ENCODE data around the gene ZMIZ1. TPM values are rescaled to one million over a fixed set of nuclear protein-coding genes. Genes with fewer than 3 reads are reported as not detected.

ZMIZ1 gene
- total and polyA plus RNA-seq, 2 experiments from 2014 or later: 9.2 to 30.9 TPM

- no peak for TF ChIP-seq ZNF462 (CRISPR knock-in tag; IDR thresholded peaks at IDR 0.05)
Observed at GRCh38 chr10:79148452-79149344, 79.9 kb downstream of the ZMIZ1 start (continued).

GRCh38 chr10:79149345-79149661 lies 80.5 kb downstream of the ZMIZ1 start:
- peaks cover 2% of the 10 kb centered on the region; the same call in 2 of the 3 replicates for H3K36me3 Mint-ChIP-seq (ENCODE audit: low read depth)
- no peak overlapping the region for H3K27ac ChIP-seq (ENCODE audit: low read depth)

More at GRCh38 chr10:79149345-79149661, 80.5 kb downstream of the ZMIZ1 start:
- no peak overlapping the region for H3K4me3 ChIP-seq
- Mint-ChIP-seq H3K9me3 (no peaks in the 10 kb centered on the region), H3K4me3 (no peak overlapping the region), H3K4me1 (peaks cover 24% of the 10 kb centered on the region), H3K27me3 (ENCODE audit: insufficient read depth, low read depth, poor library complexity) (peaks cover 13% of the 10 kb centered on the region), H3K27ac (no peak overlapping the region)
- no peaks in the 10 kb centered on the region for H4K20me1 ChIP-seq (replicated peaks; ENCODE audit: insufficient read depth)
- no peaks in the 10 kb centered on the region for H3K9me2 ChIP-seq (ENCODE audit: insufficient read depth)
- TF ChIP-seq ZNF114 (CRISPR knock-in tag; IDR thresholded peaks at IDR 0.05) (no peak), CTCF (conservative IDR thresholded peaks at IDR 0.05; ENCODE audit: low read depth in 2 of 2) (no peak), POLR2AphosphoS5 (IDR thresholded peaks at IDR 0.05; ENCODE audit: low read depth) (no peak), REST (IDR thresholded peaks at IDR 0.05; ENCODE audit: unreplicated experiment) (no peak), EZH2phosphoT487 (IDR thresholded peaks at IDR 0.05; ENCODE audit: unreplicated experiment) (no peak)
- no peaks in the 10 kb centered on the region for H3K36me3 ChIP-seq (ENCODE audit: insufficient read depth)
- H2AFZ ChIP-seq: no peak overlapping the region
- ATAC-seq (peak; percentile 5; the same call in 2 of the 3 replicates), DNase-seq (ENCODE audit: low spot score) (no peak)
- H3K4me2 ChIP-seq: no peak overlapping the region
- H3K27me3 ChIP-seq (ENCODE audit: insufficient read depth): no peaks in the 10 kb centered on the region
- 0 out of 2 replicates have a peak, but pooled peaks cover 2% of the 10 kb centered on the region for H3K79me2 ChIP-seq (replicated peaks; ENCODE audit: insufficient read depth)
- H3K4me1 ChIP-seq (ENCODE audit: insufficient read depth): peaks cover 8% of the 10 kb centered on the region; the same call in 1 of the 2 replicates
- no peaks in the 10 kb centered on the region for H3F3A ChIP-seq (replicated peaks; ENCODE audit: low read depth)

All from GM23338 (cell line).